Bronchus fibroblast of lung (primary cell): ENCODE results near the gene PIGH. TPM values are rescaled to one million over a fixed set of nuclear protein-coding genes. Genes with fewer than 3 reads are reported as not detected.

Experiments
- total RNA-seq: library from RNA; depleted of rRNA; stranded (reverse); fragments of >200 nt; gene quantifications from 2 replicates; pipeline ENCODE4 v1.2.3, GENCODE V29; 2015

The PIGH gene
- 12.9 and 14.1 TPM in 2 replicates for total RNA-seq

GRCh38 chr14:67599698-67600561 is at the start of gene PIGH:
TSS of gene PIGH (minus strand) at chr14:67600268. CDS start at chr14:67600203, 65 bp downstream.

GRCh38 chr14:67619446-67620216 is 19.6 kb upstream of the PIGH start, which contains the start of gene ARG2:
TSS of gene ARG2 (plus strand) at chr14:67619920. CDS start at chr14:67619978, 58 bp downstream.

Other genes starting within 250 kb of the PIGH start
- gene ATP6V1D, start 240.5 kb downstream of the PIGH start, total RNA-seq, result 76.3 and 93.6 TPM in 2 replicates
- 133 and 140 TPM in 2 replicates for gene EIF2S1, start 239.9 kb downstream of the PIGH start, total RNA-seq
- 4.3 and 5.4 TPM in 2 replicates for gene PLEK2, start 188.1 kb downstream of the PIGH start, total RNA-seq
- gene TMEM229B, start 111.5 kb downstream of the PIGH start, total RNA-seq, result not detected in 2 replicates
- gene PLEKHH1, start 67.0 kb downstream of the PIGH start, total RNA-seq, result 0.15 and 0.34 TPM in 2 replicates
- gene ARG2, start 19.7 kb upstream of the PIGH start, total RNA-seq, result 1.2 and 2.4 TPM in 2 replicates
- gene VTI1B, start 74.4 kb upstream of the PIGH start, total RNA-seq, result 33.7 and 35.5 TPM in 2 replicates
- gene RDH11, start 95.5 kb upstream of the PIGH start, total RNA-seq, result 99.0 and 101 TPM in 2 replicates
- under 0.01 TPM in 1 of 2 replicates, not detected in the other for gene RDH12, start 101.6 kb upstream of the PIGH start, total RNA-seq
- gene ZFYVE26, start 216.3 kb upstream of the PIGH start, total RNA-seq, result 7.3 and 9.6 TPM in 2 replicates
- gene RAD51B, start 219.5 kb upstream of the PIGH start, total RNA-seq, result 6.1 and 8.0 TPM in 2 replicates